Measurements from ENCODE around the gene ZNF672. TPM values are rescaled to one million over a fixed set of nuclear protein-coding genes. Genes with fewer than 3 reads are reported as not detected.

ZNF672 gene
- total and polyA plus RNA-seq, 2 of the 13 experiments (the other 11 are each of a cell fraction or from before 2014, with no cell fraction given) = 17.2 to 22.9 TPM

DNA sequence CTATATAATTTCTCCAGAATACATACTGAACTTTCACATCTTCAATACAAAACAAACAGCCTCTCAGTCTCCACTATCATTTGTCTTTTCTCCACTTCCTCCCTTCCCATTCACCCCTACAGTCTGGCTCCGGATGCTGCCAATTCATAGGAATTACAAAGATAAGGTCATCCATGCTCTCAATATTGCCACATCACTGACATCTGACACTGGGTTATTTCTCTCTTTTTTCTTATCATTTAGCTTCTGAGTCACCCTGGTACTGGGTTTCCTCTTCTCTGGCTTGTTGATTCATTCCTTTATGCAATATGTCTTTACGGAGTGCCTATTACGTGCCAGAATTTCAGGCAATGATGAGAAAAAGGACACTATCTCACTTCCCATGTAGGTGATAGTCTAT, 9.2 kb upstream of the ZNF672 start (continued):
- no peak for TF ChIP-seq ZFYVE20 (CRISPR knock-in tag; IDR thresholded peaks at IDR 0.05; ENCODE audit: borderline replicate concordance, low read depth)
- TF ChIP-seq, protein P1, sequence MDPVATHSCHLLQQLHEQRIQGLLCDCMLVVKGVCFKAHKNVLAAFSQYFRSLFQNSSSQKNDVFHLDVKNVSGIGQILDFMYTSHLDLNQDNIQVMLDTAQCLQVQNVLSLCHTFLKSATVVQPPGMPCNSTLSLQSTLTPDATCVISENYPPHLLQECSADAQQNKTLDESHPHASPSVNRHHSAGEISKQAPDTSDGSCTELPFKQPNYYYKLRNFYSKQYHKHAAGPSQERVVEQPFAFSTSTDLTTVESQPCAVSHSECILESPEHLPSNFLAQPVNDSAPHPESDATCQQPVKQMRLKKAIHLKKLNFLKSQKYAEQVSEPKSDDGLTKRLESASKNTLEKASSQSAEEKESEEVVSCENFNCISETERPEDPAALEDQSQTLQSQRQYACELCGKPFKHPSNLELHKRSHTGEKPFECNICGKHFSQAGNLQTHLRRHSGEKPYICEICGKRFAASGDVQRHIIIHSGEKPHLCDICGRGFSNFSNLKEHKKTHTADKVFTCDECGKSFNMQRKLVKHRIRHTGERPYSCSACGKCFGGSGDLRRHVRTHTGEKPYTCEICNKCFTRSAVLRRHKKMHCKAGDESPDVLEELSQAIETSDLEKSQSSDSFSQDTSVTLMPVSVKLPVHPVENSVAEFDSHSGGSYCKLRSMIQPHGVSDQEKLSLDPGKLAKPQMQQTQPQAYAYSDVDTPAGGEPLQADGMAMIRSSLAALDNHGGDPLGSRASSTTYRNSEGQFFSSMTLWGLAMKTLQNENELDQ (CRISPR knock-in tag; IDR thresholded peaks at IDR 0.05; ENCODE audit: borderline replicate concordance) = no peak
- TF ChIP-seq GATA4 (IDR thresholded peaks at IDR 0.05; ENCODE audit: borderline replicate concordance, low read depth) = peak; percentile 26; the same call in 1 of the 2 replicates
- TF ChIP-seq CBX5 (CRISPR knock-in tag; IDR thresholded peaks at IDR 0.05; ENCODE audit: borderline replicate concordance) = no peak
- no peak for TF ChIP-seq ZEB1 (IDR thresholded peaks at IDR 0.05; ENCODE audit: insufficient replicate concordance, low read depth)
- TF ChIP-seq, protein P2, sequence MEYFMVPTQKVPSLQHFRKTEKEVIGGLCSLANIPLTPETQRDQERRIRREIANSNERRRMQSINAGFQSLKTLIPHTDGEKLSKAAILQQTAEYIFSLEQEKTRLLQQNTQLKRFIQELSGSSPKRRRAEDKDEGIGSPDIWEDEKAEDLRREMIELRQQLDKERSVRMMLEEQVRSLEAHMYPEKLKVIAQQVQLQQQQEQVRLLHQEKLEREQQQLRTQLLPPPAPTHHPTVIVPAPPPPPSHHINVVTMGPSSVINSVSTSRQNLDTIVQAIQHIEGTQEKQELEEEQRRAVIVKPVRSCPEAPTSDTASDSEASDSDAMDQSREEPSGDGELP (IDR thresholded peaks at IDR 0.05; ENCODE audit: borderline replicate concordance, low read depth) = peak; percentile 19; the same call in 1 of the 2 replicates
- TF ChIP-seq ZNF792 (CRISPR knock-in tag; IDR thresholded peaks at IDR 0.05) = no peak
- no peak for TF ChIP-seq ZNF205 (CRISPR knock-in tag; IDR thresholded peaks at IDR 0.05)
- TF ChIP-seq ZNF724P (CRISPR knock-in tag; IDR thresholded peaks at IDR 0.05; ENCODE audit: borderline replicate concordance) = no peak
- no peak for TF ChIP-seq ASH2L (IDR thresholded peaks at IDR 0.05; ENCODE audit: insufficient read length, low read depth, low read length)
- TF ChIP-seq CEBPB (IDR thresholded peaks at IDR 0.05; ENCODE audit: borderline replicate concordance, low read depth, low read length) = peak; percentile 95
- TF ChIP-seq SOX13 (IDR thresholded peaks at IDR 0.05) = 0 out of 2 replicates have a peak, but pooled peaks have one; percentile 35
- peak in 1 of 2 experiments; percentile 72; a peak in 2 of 4 replicates for TF ChIP-seq SOX13 (CRISPR knock-in tag; conservative IDR thresholded peaks at IDR 0.05 in 1 of 2, IDR thresholded peaks at IDR 0.05 in 1 of 2)
- peak; percentile 26; the same call in 1 of the 2 replicates for TF ChIP-seq YEATS2 (CRISPR knock-in tag; IDR thresholded peaks at IDR 0.05; ENCODE audit: borderline replicate concordance)
- TF ChIP-seq ATF1 (CRISPR knock-in tag; IDR thresholded peaks at IDR 0.05) = peak; percentile 37; the same call in 1 of the 2 replicates
- no peak for TF ChIP-seq PAWR (CRISPR knock-in tag; IDR thresholded peaks at IDR 0.05; ENCODE audit: borderline replicate concordance)
- no peak for TF ChIP-seq ZIK1 (CRISPR knock-in tag; IDR thresholded peaks at IDR 0.05; ENCODE audit: borderline replicate concordance, low read depth)
- TF ChIP-seq EP300 (IDR thresholded peaks at IDR 0.05; ENCODE audit: low read depth in 2 of 2, low read length in 2 of 2) = peak in 1 of 2 experiments; percentile 70; a peak in 2 of 4 replicates
- peak; percentile 47; the same call in 1 of the 2 replicates for TF ChIP-seq EP300 (CRISPR knock-in tag; IDR thresholded peaks at IDR 0.05; ENCODE audit: borderline replicate concordance)
- no peak for TF ChIP-seq NKX3-1 (CRISPR knock-in tag; IDR thresholded peaks at IDR 0.05)
- no peak for TF ChIP-seq HOXD1 (CRISPR knock-in tag; IDR thresholded peaks at IDR 0.05)
- no peak for TF ChIP-seq RFX1 (IDR thresholded peaks at IDR 0.05)
- TF ChIP-seq MAFK (conservative IDR thresholded peaks at IDR 0.05 in 1 of 2, IDR thresholded peaks at IDR 0.05 in 1 of 2; ENCODE audit: low read length in 2 of 2) = no peak
- TF ChIP-seq, protein P3, sequence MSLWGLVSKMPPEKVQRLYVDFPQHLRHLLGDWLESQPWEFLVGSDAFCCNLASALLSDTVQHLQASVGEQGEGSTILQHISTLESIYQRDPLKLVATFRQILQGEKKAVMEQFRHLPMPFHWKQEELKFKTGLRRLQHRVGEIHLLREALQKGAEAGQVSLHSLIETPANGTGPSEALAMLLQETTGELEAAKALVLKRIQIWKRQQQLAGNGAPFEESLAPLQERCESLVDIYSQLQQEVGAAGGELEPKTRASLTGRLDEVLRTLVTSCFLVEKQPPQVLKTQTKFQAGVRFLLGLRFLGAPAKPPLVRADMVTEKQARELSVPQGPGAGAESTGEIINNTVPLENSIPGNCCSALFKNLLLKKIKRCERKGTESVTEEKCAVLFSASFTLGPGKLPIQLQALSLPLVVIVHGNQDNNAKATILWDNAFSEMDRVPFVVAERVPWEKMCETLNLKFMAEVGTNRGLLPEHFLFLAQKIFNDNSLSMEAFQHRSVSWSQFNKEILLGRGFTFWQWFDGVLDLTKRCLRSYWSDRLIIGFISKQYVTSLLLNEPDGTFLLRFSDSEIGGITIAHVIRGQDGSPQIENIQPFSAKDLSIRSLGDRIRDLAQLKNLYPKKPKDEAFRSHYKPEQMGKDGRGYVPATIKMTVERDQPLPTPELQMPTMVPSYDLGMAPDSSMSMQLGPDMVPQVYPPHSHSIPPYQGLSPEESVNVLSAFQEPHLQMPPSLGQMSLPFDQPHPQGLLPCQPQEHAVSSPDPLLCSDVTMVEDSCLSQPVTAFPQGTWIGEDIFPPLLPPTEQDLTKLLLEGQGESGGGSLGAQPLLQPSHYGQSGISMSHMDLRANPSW (CRISPR knock-in tag; IDR thresholded peaks at IDR 0.05; ENCODE audit: borderline replicate concordance) = no peak
- TF ChIP-seq GABPA (IDR thresholded peaks at IDR 0.05; ENCODE audit: low read depth, low read length) = no peak
- TF ChIP-seq GABPA (CRISPR knock-in tag; IDR thresholded peaks at IDR 0.05; ENCODE audit: low read depth) = 0 out of 2 replicates have a peak, but pooled peaks have one; percentile 18
- TF ChIP-seq ZNF878 (CRISPR knock-in tag; IDR thresholded peaks at IDR 0.05) = no peak

Data from HepG2 (cell line).